Endothelial cell of umbilical vein (primary cell): ENCODE data around the gene TEAD4.

Experiments used
- CTCF ChIP-seq, 2 donors: IDR thresholded peaks; 1 replicate in 1 of 2; 2 replicates in 1 of 2; pipeline ENCODE4 v1.5.1; 2011; ENCODE audit warnings: low read length in 2 of 2, mild to moderate bottlenecking in 2 of 2, moderate library complexity in 2 of 2, control low read depth in 1 of 2, inconsistent platforms in 1 of 2, low read depth in 1 of 2; ENCODE audit not compliant: insufficient read depth in 1 of 2; ENCODE audit errors: extremely low read depth in 1 of 2
- EZH2 ChIP-seq: IDR thresholded peaks from 2 replicates; pipeline ENCODE4 v1.6.1; 2012; ENCODE audit warnings: borderline replicate concordance, low read depth, mild to moderate bottlenecking, moderate library complexity, low read length, inconsistent platforms; ENCODE audit not compliant: severe bottlenecking
- GATA2 ChIP-seq: IDR thresholded peaks from 2 replicates; pipeline ENCODE4 v1.7.0; 2011; ENCODE audit warnings: low read depth, mild to moderate bottlenecking, moderate library complexity, mixed read lengths, low read length; ENCODE audit not compliant: insufficient read length, insufficient read depth
- JUN ChIP-seq: IDR thresholded peaks from 2 replicates; pipeline ENCODE4 v1.6.1; 2011; ENCODE audit warnings: borderline replicate concordance, low read depth; ENCODE audit not compliant: insufficient read length, insufficient read depth
- MAX ChIP-seq: IDR thresholded peaks from 2 replicates; pipeline ENCODE4 v1.6.1; 2011; ENCODE audit not compliant: insufficient read depth, insufficient read length
- POLR2A ChIP-seq: IDR thresholded peaks from 2 replicates; pipeline ENCODE4 v1.6.1; 2012; ENCODE audit warnings: low read depth, mild to moderate bottlenecking, control low read depth, low read length
- POLR2AphosphoS5 ChIP-seq: IDR thresholded peaks from 2 replicates; pipeline ENCODE4 v1.6.1; 2012; ENCODE audit warnings: low read depth, mild to moderate bottlenecking, control low read depth, low read length, moderate library complexity; ENCODE audit not compliant: insufficient read depth

GRCh38 chr12:2974560-2974971 is 15.4 kb downstream of the TEAD4 start:
- TF ChIP-seq CTCF (IDR thresholded peaks at IDR 0.05; ENCODE audit: extremely low read depth in 1 of 2, insufficient read depth in 1 of 2, low read depth in 1 of 2, low read length in 2 of 2): no peak
- TF ChIP-seq JUN: no peak
- no peak for TF ChIP-seq POLR2A
- no peak for TF ChIP-seq GATA2
- no peak for TF ChIP-seq POLR2AphosphoS5
- no peak for TF ChIP-seq EZH2
- TF ChIP-seq MAX: no peak
